HFF-Myc (cell line): ENCODE results near the gene MICU1.
"Not testable (repeated sequence)": the region's sequence is repeated elsewhere in the genome, so short reads cannot be mapped to it uniquely, and the experiment has no call there.

Source experiments
- DNase-seq: peaks from one replicate; pipeline ENCODE4 v3.0.0-alpha.2; 2011; ENCODE audit warnings: low read depth; ENCODE audit errors: extremely low read depth
- H3K4me3 ChIP-seq: replicated peaks from 2 replicates; pipeline ENCODE4 v1.5.1; 2011; ENCODE audit warnings: low read depth, mild to moderate bottlenecking, control low read depth, low read length
- TF ChIP-seq, protein P1 (sequence below): IDR thresholded peaks from 2 replicates; pipeline ENCODE4 v1.5.1; 2012; ENCODE audit warnings: mild to moderate bottlenecking, low read depth, low read length, control low read depth; ENCODE audit errors: missing control alignments

MICU1 gene

DNA sequence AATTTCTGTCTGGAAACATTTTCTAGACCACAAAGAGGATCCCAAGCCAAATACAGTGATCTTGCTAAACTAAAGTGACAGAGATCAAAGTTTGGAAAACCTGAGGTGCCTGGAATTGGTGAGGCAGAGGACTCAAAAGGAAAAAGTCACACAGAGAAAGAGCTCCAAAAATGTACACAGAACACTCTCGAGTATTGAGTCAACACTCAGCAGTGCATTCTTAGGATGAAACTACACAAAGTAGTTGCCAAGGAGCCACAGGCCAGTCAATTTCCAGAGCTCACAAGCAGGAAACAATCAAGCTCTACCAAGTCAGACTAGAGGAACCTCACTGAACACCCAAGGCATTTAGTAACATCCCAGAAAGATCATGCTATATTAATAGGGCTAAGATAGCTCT, 61.3 kb downstream of the MICU1 start:
- TF ChIP-seq, protein P1, sequence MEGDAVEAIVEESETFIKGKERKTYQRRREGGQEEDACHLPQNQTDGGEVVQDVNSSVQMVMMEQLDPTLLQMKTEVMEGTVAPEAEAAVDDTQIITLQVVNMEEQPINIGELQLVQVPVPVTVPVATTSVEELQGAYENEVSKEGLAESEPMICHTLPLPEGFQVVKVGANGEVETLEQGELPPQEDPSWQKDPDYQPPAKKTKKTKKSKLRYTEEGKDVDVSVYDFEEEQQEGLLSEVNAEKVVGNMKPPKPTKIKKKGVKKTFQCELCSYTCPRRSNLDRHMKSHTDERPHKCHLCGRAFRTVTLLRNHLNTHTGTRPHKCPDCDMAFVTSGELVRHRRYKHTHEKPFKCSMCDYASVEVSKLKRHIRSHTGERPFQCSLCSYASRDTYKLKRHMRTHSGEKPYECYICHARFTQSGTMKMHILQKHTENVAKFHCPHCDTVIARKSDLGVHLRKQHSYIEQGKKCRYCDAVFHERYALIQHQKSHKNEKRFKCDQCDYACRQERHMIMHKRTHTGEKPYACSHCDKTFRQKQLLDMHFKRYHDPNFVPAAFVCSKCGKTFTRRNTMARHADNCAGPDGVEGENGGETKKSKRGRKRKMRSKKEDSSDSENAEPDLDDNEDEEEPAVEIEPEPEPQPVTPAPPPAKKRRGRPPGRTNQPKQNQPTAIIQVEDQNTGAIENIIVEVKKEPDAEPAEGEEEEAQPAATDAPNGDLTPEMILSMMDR, result no peak
- no peak for DNase-seq

GRCh38 chr10:72563327-72563932, 62.4 kb downstream of the MICU1 start:
- DNase-seq, result no peak
- H3K4me3 ChIP-seq, result no peak overlapping the region

More for the DNA sequence above, 61.3 kb downstream of the MICU1 start:
- no peak overlapping the region for H3K4me3 ChIP-seq

DNA sequence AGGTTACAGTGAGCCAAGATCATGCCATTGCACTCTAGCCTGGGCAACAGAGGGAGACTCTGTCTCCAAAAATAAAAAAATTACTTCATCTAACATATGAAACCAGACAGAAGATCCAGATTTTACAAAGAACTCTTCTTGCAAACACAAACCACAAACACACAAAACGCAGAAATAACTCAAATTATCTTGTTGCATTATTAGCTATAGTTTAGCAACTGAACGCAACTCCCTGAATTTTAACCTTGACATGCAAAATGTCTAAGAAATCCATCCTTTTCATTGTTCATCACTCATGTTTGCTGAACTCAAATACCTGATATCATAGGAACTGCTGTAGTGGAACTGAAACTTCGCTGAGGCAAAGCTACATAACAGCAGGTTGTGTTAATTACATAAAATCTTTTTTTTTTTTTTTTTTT, 64.1 kb downstream of the MICU1 start:
- TF ChIP-seq, protein P1, result no peak
- H3K4me3 ChIP-seq, result no peak overlapping the region
- DNase-seq, result no peak

More at GRCh38 chr10:72563327-72563932, 62.4 kb downstream of the MICU1 start:
- TF ChIP-seq, protein P1, result no peak

GRCh38 chr10:72557362-72557761, 68.5 kb downstream of the MICU1 start:
- TF ChIP-seq, protein P1, result no peak
- H3K4me3 ChIP-seq, result no peak overlapping the region
- DNase-seq, result no peak

GRCh38 chr10:72552857-72553256, 73.0 kb downstream of the MICU1 start:
- TF ChIP-seq, protein P1, result no peak
- H3K4me3 ChIP-seq, result no peak overlapping the region
- no peak for DNase-seq

DNA sequence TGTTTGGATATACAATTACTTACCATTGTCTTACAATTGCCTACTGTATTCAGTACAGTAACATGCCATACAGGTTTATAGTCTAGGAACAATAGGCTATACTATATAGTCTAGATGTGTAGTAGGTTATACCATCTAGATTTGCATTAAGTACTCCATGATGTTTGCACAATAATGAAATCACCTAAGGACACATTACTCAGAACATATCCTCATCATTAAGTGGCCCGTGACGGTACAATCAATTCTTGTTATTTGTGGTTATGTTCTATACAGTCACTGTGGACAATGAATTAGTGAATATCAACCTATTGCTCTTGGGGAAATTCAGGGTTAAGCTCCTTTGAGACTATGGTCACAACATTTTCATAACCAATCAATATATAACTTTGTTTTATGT, 75.6 kb downstream of the MICU1 start:
- TF ChIP-seq, protein P1, result no peak
- DNase-seq, result no peak
- no peak overlapping the region for H3K4me3 ChIP-seq

DNA sequence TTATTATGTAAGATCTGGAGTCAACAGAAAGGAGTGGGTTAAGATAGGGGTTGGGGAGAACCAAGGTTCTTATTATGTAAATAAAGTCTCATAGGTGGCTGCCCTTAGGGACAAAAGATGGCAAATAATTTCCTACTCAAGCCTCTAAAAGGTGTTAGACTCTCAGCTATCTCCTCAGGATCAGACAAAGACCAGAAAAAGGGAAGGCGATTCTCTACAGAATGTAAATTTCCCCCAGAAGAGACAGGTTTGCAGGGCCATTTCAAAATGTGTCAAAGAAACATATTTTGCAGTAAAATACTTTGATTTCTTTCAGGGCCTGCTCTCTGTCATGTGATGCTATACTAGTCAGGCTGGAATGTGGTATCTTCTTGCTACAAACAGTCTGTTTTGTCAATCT, 80.3 kb downstream of the MICU1 start:
- no peak overlapping the region for H3K4me3 ChIP-seq
- DNase-seq, result no peak
- TF ChIP-seq, protein P1, result no peak

GRCh38 chr10:72543855-72544254, 82.0 kb downstream of the MICU1 start:
- not testable (repeated sequence) for DNase-seq, H3K4me3 ChIP-seq
